ENCODE data around the gene RASGEF1C.

DNA sequence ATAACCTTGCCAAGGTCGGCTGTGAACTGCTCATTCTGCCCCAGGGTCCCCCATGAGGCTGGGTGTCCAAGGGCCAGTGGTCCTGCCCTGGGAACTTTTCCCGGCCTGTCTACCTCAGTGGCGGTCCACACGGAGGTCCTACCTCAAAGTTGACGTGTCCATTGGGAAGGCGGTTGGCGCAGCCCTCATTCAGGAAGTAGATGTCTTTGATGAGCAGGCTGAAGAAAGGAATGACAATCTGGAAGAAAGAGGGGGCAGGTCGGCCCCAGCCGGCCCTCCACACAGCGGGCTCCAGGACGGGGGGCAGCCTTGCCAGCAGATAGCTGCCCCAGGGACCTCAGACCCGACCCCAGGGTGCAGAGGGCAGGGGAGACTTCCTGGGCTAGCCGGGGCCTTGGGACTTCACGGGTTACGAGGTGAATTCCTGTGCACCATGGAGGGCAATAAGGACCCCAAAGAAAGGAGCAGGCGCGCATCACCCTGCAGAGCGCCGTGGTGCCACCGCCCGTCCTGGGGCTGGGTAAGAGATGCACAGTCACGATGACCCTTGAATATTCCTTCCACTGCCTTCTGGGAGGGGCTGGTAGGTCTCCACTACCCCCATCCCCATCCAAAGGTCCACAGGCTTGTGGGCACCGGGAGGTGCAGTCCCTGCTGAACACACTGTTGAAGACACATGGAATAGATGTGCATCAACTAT, 94.6 kb downstream of the RASGEF1C start:
- TF ChIP-seq CTCF (IDR thresholded peaks at IDR 0.05; ENCODE audit: insufficient read depth, low read length) (no peak), POLR2AphosphoS5 (IDR thresholded peaks at IDR 0.05; ENCODE audit: low read depth) (no peak), GABPA (IDR thresholded peaks at IDR 0.05; ENCODE audit: low read depth) (no peak)
- TF ChIP-seq, protein P1, sequence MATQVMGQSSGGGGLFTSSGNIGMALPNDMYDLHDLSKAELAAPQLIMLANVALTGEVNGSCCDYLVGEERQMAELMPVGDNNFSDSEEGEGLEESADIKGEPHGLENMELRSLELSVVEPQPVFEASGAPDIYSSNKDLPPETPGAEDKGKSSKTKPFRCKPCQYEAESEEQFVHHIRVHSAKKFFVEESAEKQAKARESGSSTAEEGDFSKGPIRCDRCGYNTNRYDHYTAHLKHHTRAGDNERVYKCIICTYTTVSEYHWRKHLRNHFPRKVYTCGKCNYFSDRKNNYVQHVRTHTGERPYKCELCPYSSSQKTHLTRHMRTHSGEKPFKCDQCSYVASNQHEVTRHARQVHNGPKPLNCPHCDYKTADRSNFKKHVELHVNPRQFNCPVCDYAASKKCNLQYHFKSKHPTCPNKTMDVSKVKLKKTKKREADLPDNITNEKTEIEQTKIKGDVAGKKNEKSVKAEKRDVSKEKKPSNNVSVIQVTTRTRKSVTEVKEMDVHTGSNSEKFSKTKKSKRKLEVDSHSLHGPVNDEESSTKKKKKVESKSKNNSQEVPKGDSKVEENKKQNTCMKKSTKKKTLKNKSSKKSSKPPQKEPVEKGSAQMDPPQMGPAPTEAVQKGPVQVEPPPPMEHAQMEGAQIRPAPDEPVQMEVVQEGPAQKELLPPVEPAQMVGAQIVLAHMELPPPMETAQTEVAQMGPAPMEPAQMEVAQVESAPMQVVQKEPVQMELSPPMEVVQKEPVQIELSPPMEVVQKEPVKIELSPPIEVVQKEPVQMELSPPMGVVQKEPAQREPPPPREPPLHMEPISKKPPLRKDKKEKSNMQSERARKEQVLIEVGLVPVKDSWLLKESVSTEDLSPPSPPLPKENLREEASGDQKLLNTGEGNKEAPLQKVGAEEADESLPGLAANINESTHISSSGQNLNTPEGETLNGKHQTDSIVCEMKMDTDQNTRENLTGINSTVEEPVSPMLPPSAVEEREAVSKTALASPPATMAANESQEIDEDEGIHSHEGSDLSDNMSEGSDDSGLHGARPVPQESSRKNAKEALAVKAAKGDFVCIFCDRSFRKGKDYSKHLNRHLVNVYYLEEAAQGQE (IDR thresholded peaks at IDR 0.05; ENCODE audit: insufficient replicate concordance, low read depth): no peak

All from HL-60 (cell line).